Embryonic facial prominence (tissue), 1 donor: Measurements from ENCODE around the gene ARCN1.
"Not testable (repeated sequence)": the region's sequence is repeated elsewhere in the genome, so short reads cannot be mapped to it uniquely, and the experiment has no call there.

Source experiments
- DNase-seq: peaks from one replicate; pipeline ENCODE4 v3.0.0-alpha.2; 2016; ENCODE audit errors: extremely low spot score

Gene ARCN1

GRCh38 chr11:118606157-118606843, 34.1 kb downstream of the ARCN1 start:
- no peak for DNase-seq

- DNase-seq: no peak
Observed at GRCh38 chr11:118606844-118607228, 34.6 kb downstream of the ARCN1 start.

GRCh38 chr11:118607401-118608359, 35.5 kb downstream of the ARCN1 start, which contains the start of gene PHLDB1:
Gene PHLDB1, plus strand, starts transcription at chr11:118607615. Its CDS starts 6,222 bp downstream, at chr11:118613837.
- no peak for DNase-seq

- DNase-seq: no peak
Observed at GRCh38 chr11:118608360-118609227, 36.4 kb downstream of the ARCN1 start.

- DNase-seq: no peak
Observed at GRCh38 chr11:118609380-118610224, 37.4 kb downstream of the ARCN1 start.

GRCh38 chr11:118610225-118610772, 38.1 kb downstream of the ARCN1 start:
- no peak for DNase-seq

- DNase-seq: no peak
Observed at GRCh38 chr11:118610773-118611432, 38.7 kb downstream of the ARCN1 start.

- not testable (repeated sequence) for DNase-seq
Observed at GRCh38 chr11:118611433-118611795, 39.2 kb downstream of the ARCN1 start.

- DNase-seq: no peak
Observed at GRCh38 chr11:118612378-118612777, 40.2 kb downstream of the ARCN1 start.

GRCh38 chr11:118614511-118614910, 42.3 kb downstream of the ARCN1 start:
- DNase-seq: no peak

- no peak for DNase-seq
Observed at GRCh38 chr11:118615282-118615975, 43.2 kb downstream of the ARCN1 start.

GRCh38 chr11:118615976-118616371, 43.8 kb downstream of the ARCN1 start:
- DNase-seq: no peak

- no peak for DNase-seq
Observed at GRCh38 chr11:118618115-118618990, 46.1 kb downstream of the ARCN1 start.

GRCh38 chr11:118618991-118619375, 46.8 kb downstream of the ARCN1 start:
- DNase-seq: no peak

- no peak for DNase-seq
Observed at GRCh38 chr11:118619444-118620197, 47.4 kb downstream of the ARCN1 start.

GRCh38 chr11:118620529-118621070, 48.4 kb downstream of the ARCN1 start:
- no peak for DNase-seq

- DNase-seq: peak; percentile 69
Observed at GRCh38 chr11:118621071-118621783, 49.0 kb downstream of the ARCN1 start.
